ENCODE data around the gene ANKFY1. TPM values are rescaled to one million over a fixed set of nuclear protein-coding genes. Genes with fewer than 3 reads are reported as not detected.

Gene ANKFY1
- polyA plus RNA-seq, 1 of the 3 experiments (the other 2 are of a cell fraction): 29.6 TPM

DNA sequence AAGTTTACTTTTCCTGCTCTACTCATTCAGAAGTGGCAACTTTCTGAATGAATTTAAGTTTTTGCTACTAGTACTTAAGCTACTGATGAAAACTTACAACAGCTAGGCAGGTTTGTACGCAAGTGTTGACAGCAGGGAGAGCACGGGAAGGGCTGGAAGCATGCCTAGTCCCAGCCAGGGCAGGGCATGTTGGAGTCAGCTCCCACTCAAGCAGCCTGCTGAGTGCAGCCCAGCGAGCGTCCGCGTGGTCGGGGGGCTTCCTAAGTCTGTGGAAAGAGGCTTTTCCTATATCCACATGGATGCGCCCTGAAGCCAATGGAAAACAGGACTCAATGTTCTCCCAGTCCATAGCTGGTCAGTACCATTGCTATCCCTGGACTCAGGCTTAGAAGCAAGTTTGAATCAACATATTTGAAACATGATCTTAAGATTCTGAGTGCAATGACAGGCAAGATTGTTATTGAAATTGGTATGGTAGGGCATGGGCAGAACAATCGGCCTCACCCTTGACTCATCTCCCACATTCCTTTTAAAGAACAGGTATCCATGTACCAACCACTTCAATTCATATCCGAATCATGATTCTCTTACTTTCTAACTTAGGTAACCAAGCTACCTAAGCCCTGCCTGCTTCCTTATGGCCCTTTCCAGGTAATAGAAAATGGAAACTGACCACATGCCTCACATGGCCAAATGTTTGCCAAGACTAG, 98.3 kb downstream of the ANKFY1 start:
- 97% methylated on average over 10 of the region's 10 CpGs for WGBS (ENCODE audit: low lambda C conversion rate)
- H2AFZ ChIP-seq (ENCODE audit: low read depth): no peak overlapping the region
- no peak overlapping the region for H3K9ac ChIP-seq
- H4K20me1 ChIP-seq (ENCODE audit: insufficient read depth): no peaks in the 10 kb centered on the region
- no peak overlapping the region for H3K4me3 ChIP-seq (ENCODE audit: low read depth in 2 of 2, low read length in 1 of 2)
- H3K27me3 ChIP-seq (ENCODE audit: insufficient read depth): no peaks in the 10 kb centered on the region
- H3K4me2 ChIP-seq: no peak overlapping the region
- H3K9me2 ChIP-seq: no peaks in the 10 kb centered on the region
- POLR2A ChIA-PET: interaction anchor here (1.4 kb wide), 1 partner anchor 22 kb away, joined by 6 read pairs; no protein-coding TSS in a partner anchor
- peaks cover 0 to 26% of the 10 kb centered on the region in 2 experiments; a peak in 1 of 4 replicates for H3K4me1 ChIP-seq (ENCODE audit: control insufficient read depth in 1 of 2, insufficient read depth in 2 of 2, low read depth in 1 of 2, low read length in 1 of 2)
- H3F3A ChIP-seq (replicated peaks; ENCODE audit: insufficient read depth): no peaks in the 10 kb centered on the region
- CTCF ChIA-PET: no interaction called here
- peaks cover 22 to 62% of the 10 kb centered on the region in 2 experiments for H3K36me3 ChIP-seq (replicated peaks in 1 of 2; ENCODE audit: control insufficient read depth in 1 of 2, insufficient read depth in 2 of 2, low read length in 1 of 2)
- TF ChIP-seq, protein P1, sequence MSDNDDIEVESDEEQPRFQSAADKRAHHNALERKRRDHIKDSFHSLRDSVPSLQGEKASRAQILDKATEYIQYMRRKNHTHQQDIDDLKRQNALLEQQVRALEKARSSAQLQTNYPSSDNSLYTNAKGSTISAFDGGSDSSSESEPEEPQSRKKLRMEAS (IDR thresholded peaks at IDR 0.05; ENCODE audit: low read depth): no peak
- no peak for TF ChIP-seq NRF1 (IDR thresholded peaks at IDR 0.05; ENCODE audit: low read depth, low read length)
- no peak for TF ChIP-seq FOXJ3 (CRISPR knock-in tag; IDR thresholded peaks at IDR 0.05)
- H3K79me2 ChIP-seq (ENCODE audit: insufficient read depth): no peaks in the 10 kb centered on the region
- DNase-seq: no peak
- no peak overlapping the region for H3K27ac ChIP-seq (ENCODE audit: low read depth in 2 of 2, low read length in 1 of 2)
- H3K9me3 ChIP-seq: no peaks in the 10 kb centered on the region

GRCh38 chr17:4163951-4164350, 99.8 kb downstream of the ANKFY1 start:
- H3K4me3 ChIP-seq (ENCODE audit: low read depth in 2 of 2, low read length in 1 of 2): no peak overlapping the region
- peaks cover 0 to 26% of the 10 kb centered on the region in 2 experiments; a peak in 1 of 4 replicates for H3K4me1 ChIP-seq (ENCODE audit: control insufficient read depth in 1 of 2, insufficient read depth in 2 of 2, low read depth in 1 of 2, low read length in 1 of 2)
- no peaks in the 10 kb centered on the region for H4K20me1 ChIP-seq (ENCODE audit: insufficient read depth)
- WGBS (ENCODE audit: low lambda C conversion rate): 95% methylated on average over 6 of the region's 6 CpGs
- peaks cover 16 to 47% of the 10 kb centered on the region in 2 experiments for H3K36me3 ChIP-seq (replicated peaks in 1 of 2; ENCODE audit: control insufficient read depth in 1 of 2, insufficient read depth in 2 of 2, low read length in 1 of 2)
- H3K79me2 ChIP-seq (ENCODE audit: insufficient read depth): no peaks in the 10 kb centered on the region
- TF ChIP-seq MXI1 (IDR thresholded peaks at IDR 0.05; ENCODE audit: low read depth, low read length): no peak
- no peaks in the 10 kb centered on the region for H3F3A ChIP-seq (replicated peaks; ENCODE audit: insufficient read depth)
- H3K9ac ChIP-seq: no peak overlapping the region
- CTCF ChIA-PET: interaction anchor here (0.9 to 1.4 kb wide), 2 partner anchors 9 to 89 kb away, joined by 3 to 5 read pairs; no protein-coding TSS in a partner anchor
- no peaks in the 10 kb centered on the region for H3K9me3 ChIP-seq
- no peaks in the 10 kb centered on the region for H3K9me2 ChIP-seq
- DNase-seq: no peak
- no peak overlapping the region for H3K4me2 ChIP-seq
- POLR2A ChIA-PET: no interaction called here
- no peak overlapping the region for H2AFZ ChIP-seq (ENCODE audit: low read depth)
- no peaks in the 10 kb centered on the region for H3K27me3 ChIP-seq (ENCODE audit: insufficient read depth)
- H3K27ac ChIP-seq (ENCODE audit: low read depth in 2 of 2, low read length in 1 of 2): no peak overlapping the region

GRCh38 chr17:4162775-4163466, 100.9 kb downstream of the ANKFY1 start:
- WGBS (ENCODE audit: low lambda C conversion rate): 90% methylated on average over 12 of the region's 14 CpGs
- Histone ChIP-seq H3K9me2 (no peaks in the 10 kb centered on the region), H3K9ac (no peak overlapping the region), H3F3A (replicated peaks; ENCODE audit: insufficient read depth) (no peaks in the 10 kb centered on the region), H2AFZ (ENCODE audit: low read depth) (no peak overlapping the region), H3K79me2 (ENCODE audit: insufficient read depth) (no peaks in the 10 kb centered on the region), H3K4me1 (ENCODE audit: control insufficient read depth in 1 of 2, insufficient read depth in 2 of 2, low read depth in 1 of 2, low read length in 1 of 2) (peaks cover 0 to 26% of the 10 kb centered on the region in 2 experiments; a peak in 1 of 4 replicates), H4K20me1 (ENCODE audit: insufficient read depth) (no peaks in the 10 kb centered on the region), H3K4me3 (ENCODE audit: low read depth in 2 of 2, low read length in 1 of 2) (no peak overlapping the region), H3K27ac (ENCODE audit: low read depth in 2 of 2, low read length in 1 of 2) (peak overlapping the region in 1 of 2 experiments; percentile 34; a peak in 1 of 4 replicates), H3K36me3 (replicated peaks in 1 of 2; ENCODE audit: control insufficient read depth in 1 of 2, insufficient read depth in 2 of 2, low read length in 1 of 2) (peaks cover 12 to 45% of the 10 kb centered on the region in 2 experiments), H3K4me2 (no peak overlapping the region), H3K27me3 (ENCODE audit: insufficient read depth) (no peaks in the 10 kb centered on the region), H3K9me3 (no peaks in the 10 kb centered on the region)
- POLR2A ChIA-PET: interaction anchor here (3.1 kb wide), 1 partner anchor 19 kb away, joined by 14 read pairs; no protein-coding TSS in a partner anchor
- CTCF ChIA-PET: interaction anchor here (0.7 to 1.4 kb wide), 4 partner anchors 10 to 258 kb away, joined by 3 to 5 read pairs (median 3); no protein-coding TSS in a partner anchor
- no peak for DNase-seq
- TF ChIP-seq EZH2phosphoT487 (IDR thresholded peaks at IDR 0.05; ENCODE audit: borderline replicate concordance, low read depth) (no peak), FOXM1 (IDR thresholded peaks at IDR 0.05; ENCODE audit: low read depth) (no peak), MXI1 (IDR thresholded peaks at IDR 0.05; ENCODE audit: low read depth, low read length) (no peak), YY1 (IDR thresholded peaks at IDR 0.05; ENCODE audit: low read depth) (no peak), RCOR1 (IDR thresholded peaks at IDR 0.05; ENCODE audit: low read length) (no peak), GABPA (IDR thresholded peaks at IDR 0.05; ENCODE audit: low read depth) (no peak), RFX5 (IDR thresholded peaks at IDR 0.05; ENCODE audit: low read length) (no peak), CTCF (IDR thresholded peaks at IDR 0.05) (no peak), TAF1 (IDR thresholded peaks at IDR 0.05; ENCODE audit: borderline replicate concordance, low read depth, low read length) (no peak), NRF1 (IDR thresholded peaks at IDR 0.05; ENCODE audit: low read depth, low read length) (no peak), SMC3 (IDR thresholded peaks at IDR 0.05; ENCODE audit: low read depth, low read length) (no peak)
- TF ChIP-seq, protein P2, sequence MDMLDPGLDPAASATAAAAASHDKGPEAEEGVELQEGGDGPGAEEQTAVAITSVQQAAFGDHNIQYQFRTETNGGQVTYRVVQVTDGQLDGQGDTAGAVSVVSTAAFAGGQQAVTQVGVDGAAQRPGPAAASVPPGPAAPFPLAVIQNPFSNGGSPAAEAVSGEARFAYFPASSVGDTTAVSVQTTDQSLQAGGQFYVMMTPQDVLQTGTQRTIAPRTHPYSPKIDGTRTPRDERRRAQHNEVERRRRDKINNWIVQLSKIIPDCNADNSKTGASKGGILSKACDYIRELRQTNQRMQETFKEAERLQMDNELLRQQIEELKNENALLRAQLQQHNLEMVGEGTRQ (IDR thresholded peaks at IDR 0.05; ENCODE audit: borderline replicate concordance, low read depth, low read length): no peak

Measured in SK-N-SH (cell line).